GM19035 (cell line): Measurements from ENCODE around the gene PCDHB13.
"Not testable (repeated sequence)": the region's sequence is repeated elsewhere in the genome, so short reads cannot be mapped to it uniquely, and the experiment has no call there.

Experiments
- ATAC-seq: cut with Tn5 transposase; IDR thresholded peaks from one replicate; pipeline ENCODE4 v1.9.1; 2021; ENCODE audit not compliant: unreplicated experiment

The PCDHB13 gene

GRCh38 chr5:141213656-141214339, at the start of gene PCDHB13:
TSS of gene PCDHB13 (plus strand) at chr5:141213919. CDS start at chr5:141214124, 205 bp downstream.
- not testable (repeated sequence) for ATAC-seq

- ATAC-seq = no peak
Observed at GRCh38 chr5:141172381-141173204, 41.1 kb upstream of the PCDHB13 start, which contains the start of gene PCDHB7. TSS of gene PCDHB7 (plus strand) at chr5:141172644. CDS start at chr5:141172836, 192 bp downstream.

- not testable (repeated sequence) for ATAC-seq
Observed at GRCh38 chr5:141174291-141175104, 39.2 kb upstream of the PCDHB13 start.

- no peak for ATAC-seq
Observed at GRCh38 chr5:141175933-141176332, 37.8 kb upstream of the PCDHB13 start.

GRCh38 chr5:141177577-141178191, 36.0 kb upstream of the PCDHB13 start, which contains the start of gene PCDHB8:
TSS of gene PCDHB8 (plus strand) at chr5:141177790. CDS start at chr5:141178035, 245 bp downstream.
- not testable (repeated sequence) for ATAC-seq

GRCh38 chr5:141179371-141179770, 34.3 kb upstream of the PCDHB13 start:
- ATAC-seq = not testable (repeated sequence)

GRCh38 chr5:141179876-141180275, 33.8 kb upstream of the PCDHB13 start:
- ATAC-seq = not testable (repeated sequence)

- ATAC-seq = no peak
Observed at GRCh38 chr5:141180313-141180712, 33.4 kb upstream of the PCDHB13 start.

- no peak for ATAC-seq
Observed at GRCh38 chr5:141182248-141182647, 31.5 kb upstream of the PCDHB13 start, which contains the start of gene PCDHB16. TSS of gene PCDHB16 (plus strand) at chr5:141182387. CDS start at chr5:141182560, 173 bp downstream.

- not testable (repeated sequence) for ATAC-seq
Observed at GRCh38 chr5:141184117-141184855, 29.4 kb upstream of the PCDHB13 start.

GRCh38 chr5:141186897-141187512, 26.7 kb upstream of the PCDHB13 start, which contains the start of gene PCDHB9:
TSS of gene PCDHB9 (plus strand) at chr5:141187161. CDS start at chr5:141187319, 158 bp downstream.
- ATAC-seq = no peak

- ATAC-seq = not testable (repeated sequence)
Observed at GRCh38 chr5:141188682-141189081, 25.0 kb upstream of the PCDHB13 start.

- ATAC-seq = not testable (repeated sequence)
Observed at GRCh38 chr5:141189131-141189530, 24.6 kb upstream of the PCDHB13 start.

GRCh38 chr5:141192110-141192725, 21.5 kb upstream of the PCDHB13 start, which contains the start of gene PCDHB10:
TSS of gene PCDHB10 (plus strand) at chr5:141192353. CDS start at chr5:141192553, 200 bp downstream.
- no peak for ATAC-seq

GRCh38 chr5:141194332-141194731, 19.4 kb upstream of the PCDHB13 start:
- not testable (repeated sequence) for ATAC-seq

GRCh38 chr5:141196363-141196762, 17.4 kb upstream of the PCDHB13 start:
- ATAC-seq = no peak

- no peak for ATAC-seq
Observed at GRCh38 chr5:141199359-141200235, 14.1 kb upstream of the PCDHB13 start, which contains the start of gene PCDHB11. TSS of gene PCDHB11 (plus strand) at chr5:141199627. CDS start at chr5:141199775, 148 bp downstream.
